ENCODE measurements around the gene CASQ1. TPM values are rescaled to one million over a fixed set of nuclear protein-coding genes. Genes with fewer than 3 reads are reported as not detected.
A peak's percentile ranks its signal among the peaks of the same experiment; 100 is the strongest.

The CASQ1 gene
- total and polyA plus RNA-seq, 2 donors (not counting 3 experiments of a cell fraction or from before 2014, with no cell fraction given), result not detected

DNA sequence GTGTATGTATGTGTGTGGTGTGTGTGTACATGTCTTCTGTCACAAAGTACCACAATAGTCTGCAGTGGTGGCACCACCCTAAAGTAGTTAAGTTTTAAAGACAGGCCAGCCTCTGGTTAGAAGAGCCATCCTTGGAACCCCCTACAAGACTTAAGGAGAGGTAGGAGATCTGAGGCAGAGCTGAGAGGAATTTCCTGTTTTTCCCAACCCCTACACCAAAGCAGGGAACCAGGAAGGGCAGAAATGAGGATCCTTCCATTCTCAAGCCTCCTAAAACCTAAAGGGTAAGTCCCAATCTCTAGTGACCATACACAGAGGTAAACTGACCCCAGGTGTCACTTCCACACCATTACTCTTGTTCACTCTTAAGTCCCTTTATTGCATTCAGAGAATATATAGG, 25.9 kb downstream of the CASQ1 start:
- CTCF ChIA-PET, result interaction anchor here (2.3 to 4.5 kb wide), 2 partner anchors 23 to 36 kb away, joined by 17 to 21 read pairs; no protein-coding TSS in a partner anchor
- Histone ChIP-seq H3K4me2 (ENCODE audit: insufficient read depth, low read length) (no peak overlapping the region), H4K20me1 (replicated peaks; ENCODE audit: control insufficient read depth, extremely low read depth, insufficient read depth, low read length) (no peaks in the 10 kb centered on the region), H2AFZ (ENCODE audit: low read depth, low read length) (no peak overlapping the region), H3K9me3 (replicated peaks; ENCODE audit: control insufficient read depth, insufficient read depth, low read length) (no peaks in the 10 kb centered on the region), H3K4me3 (replicated peaks in 1 of 3; ENCODE audit: insufficient read depth in 1 of 3, low read depth in 1 of 3, low read length in 3 of 3) (no peak overlapping the region), H3K79me2 (ENCODE audit: control insufficient read depth, insufficient read depth, low read length) (peaks cover 7% of the 10 kb centered on the region), H3K9me1 (replicated peaks; ENCODE audit: control insufficient read depth, extremely low read depth, insufficient read depth, low read length) (no peaks in the 10 kb centered on the region), H3K4me1 (ENCODE audit: control insufficient read depth, extremely low read depth, insufficient read depth, low read length) (peaks cover 12% of the 10 kb centered on the region), H3K27ac (ENCODE audit: insufficient read depth, low read depth, low read length) (no peak overlapping the region), H3K9ac (replicated peaks; ENCODE audit: extremely low read depth, insufficient read depth, low read length) (no peak overlapping the region), H3K27me3 (ENCODE audit: control insufficient read depth in 2 of 2, insufficient read depth in 2 of 2, low read length in 2 of 2) (no peaks in the 10 kb centered on the region), H3K36me3 (ENCODE audit: control insufficient read depth in 2 of 2, extremely low read depth in 1 of 2, insufficient read depth in 2 of 2, low read length in 2 of 2) (peaks cover 56 to 57% of the 10 kb centered on the region in 2 experiments)
- dilution Hi-C loops (cut with MboI; ENCODE audit: extremely low pct_ligation_motif_present, low sequenced_read_pairs), result no loop called here
- DNase-seq (ENCODE audit: low read depth, low spot score) (no peak), FAIRE-seq (no peak)
- intact Hi-C loops (cut with micrococcal nuclease), result no loop called here
- no TSS peak for BruUV-seq (replicated peaks)
- TF ChIP-seq, protein P1, sequence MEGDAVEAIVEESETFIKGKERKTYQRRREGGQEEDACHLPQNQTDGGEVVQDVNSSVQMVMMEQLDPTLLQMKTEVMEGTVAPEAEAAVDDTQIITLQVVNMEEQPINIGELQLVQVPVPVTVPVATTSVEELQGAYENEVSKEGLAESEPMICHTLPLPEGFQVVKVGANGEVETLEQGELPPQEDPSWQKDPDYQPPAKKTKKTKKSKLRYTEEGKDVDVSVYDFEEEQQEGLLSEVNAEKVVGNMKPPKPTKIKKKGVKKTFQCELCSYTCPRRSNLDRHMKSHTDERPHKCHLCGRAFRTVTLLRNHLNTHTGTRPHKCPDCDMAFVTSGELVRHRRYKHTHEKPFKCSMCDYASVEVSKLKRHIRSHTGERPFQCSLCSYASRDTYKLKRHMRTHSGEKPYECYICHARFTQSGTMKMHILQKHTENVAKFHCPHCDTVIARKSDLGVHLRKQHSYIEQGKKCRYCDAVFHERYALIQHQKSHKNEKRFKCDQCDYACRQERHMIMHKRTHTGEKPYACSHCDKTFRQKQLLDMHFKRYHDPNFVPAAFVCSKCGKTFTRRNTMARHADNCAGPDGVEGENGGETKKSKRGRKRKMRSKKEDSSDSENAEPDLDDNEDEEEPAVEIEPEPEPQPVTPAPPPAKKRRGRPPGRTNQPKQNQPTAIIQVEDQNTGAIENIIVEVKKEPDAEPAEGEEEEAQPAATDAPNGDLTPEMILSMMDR (IDR thresholded peaks at IDR 0.05; ENCODE audit: extremely low read depth in 1 of 2, insufficient read depth in 1 of 2, low read depth in 1 of 2, low read length in 2 of 2), result no peak
- TF ChIP-seq MYC (IDR thresholded peaks at IDR 0.05; ENCODE audit: low read depth, low read length) (no peak), FOS (IDR thresholded peaks at IDR 0.05; ENCODE audit: borderline replicate concordance, insufficient read depth, low read length) (no peak), POLR2A (IDR thresholded peaks at IDR 0.05; ENCODE audit: low read depth, low read length) (peak; percentile 35)
- POLR2A ChIA-PET, result no interaction called here

- Histone ChIP-seq H3K9me3 (replicated peaks; ENCODE audit: control insufficient read depth, insufficient read depth, low read length) (no peaks in the 10 kb centered on the region), H3K4me1 (ENCODE audit: control insufficient read depth, extremely low read depth, insufficient read depth, low read length) (peaks cover 12% of the 10 kb centered on the region), H3K9ac (replicated peaks; ENCODE audit: extremely low read depth, insufficient read depth, low read length) (no peak overlapping the region), H3K4me3 (replicated peaks in 1 of 3; ENCODE audit: insufficient read depth in 1 of 3, low read depth in 1 of 3, low read length in 3 of 3) (no peak overlapping the region), H4K20me1 (replicated peaks; ENCODE audit: control insufficient read depth, extremely low read depth, insufficient read depth, low read length) (no peaks in the 10 kb centered on the region), H3K9me1 (replicated peaks; ENCODE audit: control insufficient read depth, extremely low read depth, insufficient read depth, low read length) (no peaks in the 10 kb centered on the region), H3K36me3 (ENCODE audit: control insufficient read depth in 2 of 2, extremely low read depth in 1 of 2, insufficient read depth in 2 of 2, low read length in 2 of 2) (peaks cover 47 to 54% of the 10 kb centered on the region in 2 experiments), H3K27me3 (ENCODE audit: control insufficient read depth in 2 of 2, insufficient read depth in 2 of 2, low read length in 2 of 2) (no peaks in the 10 kb centered on the region), H3K79me2 (ENCODE audit: control insufficient read depth, insufficient read depth, low read length) (no peaks in the 10 kb centered on the region), H3K4me2 (ENCODE audit: insufficient read depth, low read length) (no peak overlapping the region), H3K27ac (ENCODE audit: insufficient read depth, low read depth, low read length) (no peak overlapping the region), H2AFZ (ENCODE audit: low read depth, low read length) (no peak overlapping the region)
- no peak for FAIRE-seq
- intact Hi-C loops (cut with micrococcal nuclease) (no loop called here), dilution Hi-C loops (cut with MboI; ENCODE audit: extremely low pct_ligation_motif_present, low sequenced_read_pairs) (no loop called here)
- ChIA-PET CTCF (interaction anchor here (1.0 to 6.0 kb wide), 6 partner anchors 9 to 115 kb away, joined by 3 to 511 read pairs (median 54); partner anchors contain the start of gene CASQ1), POLR2A (no interaction called here)
- TF ChIP-seq POLR2AphosphoS5 (IDR thresholded peaks at IDR 0.05; ENCODE audit: insufficient read depth, low read depth, low read length), result no peak
- TF ChIP-seq MAX (IDR thresholded peaks at IDR 0.05; ENCODE audit: insufficient read depth, insufficient read length), result no peak
- no peak for TF ChIP-seq EZH2 (IDR thresholded peaks at IDR 0.05; ENCODE audit: borderline replicate concordance, low read depth, low read length, severe bottlenecking)
- no peak for TF ChIP-seq GATA2 (IDR thresholded peaks at IDR 0.05; ENCODE audit: insufficient read depth, insufficient read length, low read depth, low read length)
- TF ChIP-seq, protein P1 (IDR thresholded peaks at IDR 0.05; ENCODE audit: extremely low read depth in 1 of 2, insufficient read depth in 1 of 2, low read depth in 1 of 2, low read length in 2 of 2), result no peak
- TF ChIP-seq MYC (IDR thresholded peaks at IDR 0.05; ENCODE audit: low read depth, low read length), result no peak
- no peak for TF ChIP-seq FOS (IDR thresholded peaks at IDR 0.05; ENCODE audit: borderline replicate concordance, insufficient read depth, low read length)
- no peak for TF ChIP-seq JUN (IDR thresholded peaks at IDR 0.05; ENCODE audit: borderline replicate concordance, insufficient read depth, insufficient read length, low read depth)
- no peak for TF ChIP-seq POLR2A (IDR thresholded peaks at IDR 0.05; ENCODE audit: low read depth, low read length)
- BruUV-seq (replicated peaks), result no TSS peak
- peak; percentile 60 for DNase-seq (ENCODE audit: low read depth, low spot score)
These were observed 27.2 kb downstream of the CASQ1 start for GRCh38 chr1:160217481-160218051.
